ENCODE measurements around the gene PLEKHG3. TPM values are rescaled to one million over a fixed set of nuclear protein-coding genes. Genes with fewer than 3 reads are reported as not detected.

PLEKHG3 gene
- total RNA-seq, 1 experiment from 2014 or later: 13.8 TPM

GRCh38 chr14:64746298-64747250 is 42.4 kb downstream of the PLEKHG3 start:
- DNase-seq (ENCODE audit: low read depth): no peak

DNA sequence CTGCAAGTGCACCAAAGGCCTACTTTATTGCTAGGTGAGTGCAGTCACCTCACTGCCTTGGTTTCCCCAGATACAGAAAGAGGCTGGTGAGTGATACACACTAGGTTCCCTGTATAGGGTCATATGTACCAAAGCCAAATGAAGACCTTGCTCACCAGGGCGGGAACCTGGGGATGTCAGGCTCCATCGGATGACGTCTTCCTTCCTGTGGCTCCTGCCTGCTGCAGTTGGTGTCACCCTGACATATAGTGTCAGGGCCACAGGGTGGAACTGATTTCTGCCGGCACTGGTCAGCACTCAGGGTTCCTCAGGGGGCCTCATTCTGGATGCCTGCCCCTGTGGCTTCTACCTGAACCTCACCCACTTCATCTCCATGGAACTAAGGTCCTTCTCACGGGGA is 43.1 kb downstream of the PLEKHG3 start:
- DNase-seq (ENCODE audit: low read depth): no peak

DNA sequence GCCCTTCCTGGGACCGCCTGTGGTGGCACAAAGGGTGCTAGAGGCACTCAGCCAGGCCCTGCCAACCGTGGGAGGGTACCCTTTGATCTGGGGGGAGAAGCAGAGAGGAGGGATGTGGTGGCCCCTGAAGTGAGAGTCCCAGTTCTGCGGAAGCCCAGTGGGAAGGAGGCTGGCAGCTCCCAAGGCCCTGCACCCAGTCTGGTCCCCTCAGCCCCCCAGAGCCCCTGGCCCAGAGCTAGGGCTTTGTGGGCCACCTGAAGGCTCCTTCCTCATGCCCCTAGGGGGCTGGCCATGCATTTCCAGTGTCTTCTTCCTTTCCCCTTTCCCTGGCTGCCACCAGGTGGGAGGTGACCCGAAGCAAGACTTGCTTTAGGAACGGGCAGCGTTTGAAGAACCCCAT is 44.3 kb downstream of the PLEKHG3 start:
- DNase-seq (ENCODE audit: low read depth): no peak

GRCh38 chr14:64748995-64749714 is 44.9 kb downstream of the PLEKHG3 start:
- DNase-seq (ENCODE audit: low read depth): no peak

DNA sequence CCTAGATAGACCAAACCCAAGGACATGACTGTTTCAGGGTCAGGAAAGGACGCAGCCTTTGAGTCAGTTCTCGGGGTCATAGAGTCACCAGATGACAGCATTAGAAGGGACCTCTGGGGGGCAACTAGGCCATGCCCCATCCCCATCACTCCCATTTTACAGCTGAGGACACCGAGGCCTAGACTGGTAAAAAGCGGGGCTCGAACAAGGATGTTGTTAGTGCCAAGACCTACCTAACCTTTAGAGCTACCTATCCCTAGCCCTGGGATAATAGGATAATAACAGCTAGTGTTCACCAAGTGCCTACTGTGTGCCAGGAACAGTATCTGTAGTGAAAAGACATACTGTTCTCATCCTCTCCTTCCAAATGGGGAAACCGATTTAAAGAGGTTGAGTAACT is 48.7 kb downstream of the PLEKHG3 start:
- DNase-seq (ENCODE audit: low read depth): no peak

DNA sequence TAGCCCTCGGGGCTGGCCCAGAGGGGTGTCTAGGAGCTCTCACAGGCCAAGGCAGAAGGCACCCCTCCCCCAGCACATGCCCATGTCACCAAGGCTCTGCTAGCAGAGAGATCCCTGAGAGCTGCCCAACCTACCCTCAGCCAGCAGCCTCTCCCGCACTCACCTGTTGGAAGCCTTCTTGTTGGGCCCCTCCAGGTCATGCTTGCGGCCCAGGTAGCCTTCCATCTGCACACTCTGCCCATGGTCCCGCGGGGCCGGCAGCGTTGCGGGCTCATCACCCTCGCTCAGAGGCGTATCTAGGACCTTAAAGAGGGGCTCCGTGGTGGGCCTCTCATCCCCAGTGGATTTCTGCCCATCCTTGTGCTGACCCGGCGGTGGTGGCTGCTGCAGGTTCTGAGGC is 49.1 kb downstream of the PLEKHG3 start:
- DNase-seq (ENCODE audit: low read depth): no peak

DNA sequence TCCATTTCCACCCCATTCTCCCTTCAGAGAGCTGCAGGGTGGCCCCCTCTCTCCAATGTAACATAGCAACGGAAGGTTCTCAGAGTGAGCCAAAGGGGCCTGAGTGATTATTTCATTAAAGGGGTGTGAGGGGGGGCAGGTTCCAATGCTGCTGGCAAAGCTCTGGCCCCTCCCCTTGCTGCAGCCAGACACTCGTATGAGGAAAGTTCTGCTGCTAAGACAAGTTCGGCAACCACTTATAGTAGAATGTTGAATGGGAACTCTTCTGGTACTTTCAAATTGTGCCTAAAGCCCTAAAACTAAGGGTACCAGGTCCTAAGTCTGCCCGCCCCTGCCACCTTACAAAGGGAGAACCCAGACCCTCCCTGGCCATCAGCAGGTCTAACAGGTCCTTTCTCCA is 49.8 kb downstream of the PLEKHG3 start:
- no peak for DNase-seq (ENCODE audit: low read depth)

DNA sequence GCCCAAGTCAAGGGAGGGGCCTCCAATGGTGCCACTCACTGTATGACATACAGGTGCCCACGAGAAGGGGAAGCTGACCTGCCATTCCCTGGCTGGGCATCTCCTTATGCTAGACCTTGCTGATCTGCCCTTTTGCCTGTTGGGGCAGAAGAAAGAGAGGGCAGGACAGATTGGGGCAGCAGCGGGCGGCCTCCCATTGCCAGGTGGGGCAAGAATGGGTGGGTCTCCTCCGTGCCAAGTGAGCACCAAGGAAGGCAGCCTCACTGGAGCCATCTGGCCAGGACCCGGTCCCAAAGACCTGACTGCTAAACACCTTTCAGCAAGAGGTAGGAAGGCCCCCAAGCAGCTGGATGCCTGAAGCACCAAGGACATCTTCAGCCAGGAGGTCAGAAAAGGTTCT is 50.5 kb downstream of the PLEKHG3 start:
- no peak for DNase-seq (ENCODE audit: low read depth)

- DNase-seq (ENCODE audit: low read depth): peak; percentile 50
Observed at GRCh38 chr14:64755781-64756221, 51.6 kb downstream of the PLEKHG3 start.

GRCh38 chr14:64756712-64757111 is 52.5 kb downstream of the PLEKHG3 start:
- no peak for DNase-seq (ENCODE audit: low read depth)

GRCh38 chr14:64757601-64758000 is 53.4 kb downstream of the PLEKHG3 start:
- no peak for DNase-seq (ENCODE audit: low read depth)

- DNase-seq (ENCODE audit: low read depth): peak; percentile 38
Observed at GRCh38 chr14:64758025-64758521, 53.8 kb downstream of the PLEKHG3 start.

GRCh38 chr14:64758691-64759554 is 54.7 kb downstream of the PLEKHG3 start:
- DNase-seq (ENCODE audit: low read depth): peak; percentile 66

DNA sequence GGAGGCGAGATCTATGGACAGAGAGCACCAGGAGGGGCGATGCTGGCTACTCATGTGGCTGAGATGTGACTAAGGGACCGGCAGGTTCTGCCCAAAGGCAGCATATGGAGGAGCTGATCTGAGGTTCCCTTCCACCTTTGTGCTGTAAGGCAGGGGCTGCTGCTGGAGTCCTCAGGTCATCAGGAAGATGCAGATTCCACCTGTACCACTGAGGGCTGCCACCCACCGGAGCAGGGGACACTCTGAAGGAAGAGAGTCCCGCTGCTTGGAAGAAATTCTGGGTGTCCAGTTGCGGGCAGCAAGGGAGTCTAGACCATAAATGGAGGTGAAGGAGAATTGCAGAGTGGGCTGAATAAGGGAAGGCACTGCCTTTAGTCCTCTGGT is 55.3 kb downstream of the PLEKHG3 start:
- DNase-seq (ENCODE audit: low read depth): no peak

- peak; percentile 40 for DNase-seq (ENCODE audit: low read depth)
Observed at GRCh38 chr14:64760146-64760755, 56.0 kb downstream of the PLEKHG3 start.

GRCh38 chr14:64760916-64761315 is 56.7 kb downstream of the PLEKHG3 start:
- no peak for DNase-seq (ENCODE audit: low read depth)

DNA sequence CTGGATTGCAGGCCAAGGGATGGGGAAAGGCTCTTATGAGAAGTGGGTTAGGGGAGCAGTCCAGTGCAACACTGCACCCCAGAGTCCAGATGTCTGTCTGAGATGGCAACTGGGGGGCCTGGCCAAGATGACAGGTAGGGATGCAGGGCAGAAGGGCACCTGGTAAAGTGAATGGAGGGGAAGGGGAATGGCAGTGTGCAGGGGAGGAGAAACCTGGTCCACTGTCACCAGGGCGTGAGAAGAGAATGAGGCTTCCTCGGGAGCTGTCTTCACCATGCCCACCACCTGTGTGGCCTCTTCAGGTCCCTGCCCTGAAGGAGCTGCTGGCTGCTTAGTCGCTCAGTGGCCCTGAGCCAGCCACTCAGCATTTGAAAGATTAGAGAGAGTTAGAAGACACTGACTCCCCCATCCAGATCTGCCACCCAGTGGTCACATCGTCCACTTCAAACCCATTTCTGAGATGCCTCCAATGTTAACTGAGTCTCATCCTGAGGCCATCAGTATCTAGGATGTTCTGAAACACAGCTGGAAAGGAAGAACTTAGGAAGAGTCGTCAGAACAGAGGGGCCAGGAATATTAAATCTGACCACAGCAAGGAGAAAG is 57.3 kb downstream of the PLEKHG3 start:
- no peak for DNase-seq (ENCODE audit: low read depth)

GRCh38 chr14:64762044-64763034 is 58.1 kb downstream of the PLEKHG3 start:
- DNase-seq (ENCODE audit: low read depth): peak; percentile 84

- no peak for DNase-seq (ENCODE audit: low read depth)
Observed at GRCh38 chr14:64763085-64763782, 59.0 kb downstream of the PLEKHG3 start.
